ENCODE data around the gene RSAD2.
"Not testable (repeated sequence)": the region's sequence is repeated elsewhere in the genome, so short reads cannot be mapped to it uniquely, and the experiment has no call there.

RSAD2 gene

DNA sequence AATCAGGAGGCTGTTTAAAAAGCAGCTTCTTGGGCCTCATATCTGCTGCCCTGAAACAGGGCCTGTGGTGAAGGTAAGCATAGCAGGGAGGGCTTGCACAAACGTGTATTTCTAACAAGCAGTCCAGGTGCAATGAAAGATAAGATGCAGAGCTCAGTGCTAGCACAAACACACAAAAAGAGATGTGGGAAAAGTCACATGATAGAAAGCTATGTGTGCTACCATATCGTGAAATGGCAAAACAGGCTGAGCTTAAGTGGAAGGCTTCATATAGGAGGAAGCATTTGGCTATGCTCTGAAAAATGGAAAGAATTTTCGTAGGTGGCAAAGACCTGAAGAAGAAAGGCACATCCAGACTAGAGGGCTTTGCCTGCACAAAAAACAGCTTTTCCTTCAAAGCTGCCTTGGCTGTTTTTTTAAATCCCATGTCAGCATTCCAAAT lies 10.2 kb downstream of the RSAD2 start:
- no peaks in the 10 kb centered on the region for H3K36me3 ChIP-seq (ENCODE audit: control insufficient read depth, insufficient read depth, low read length)
- no peaks in the 10 kb centered on the region for H3K27me3 ChIP-seq (ENCODE audit: control insufficient read depth, insufficient read depth, low read length)
- no peaks in the 10 kb centered on the region for H3K9me3 ChIP-seq (ENCODE audit: control insufficient read depth, low read length)
- H3K4me3 ChIP-seq (ENCODE audit: low read length), result no peak overlapping the region
- no peak overlapping the region for H3K9ac ChIP-seq (ENCODE audit: low read length)
- no peaks in the 10 kb centered on the region for H3K4me1 ChIP-seq (ENCODE audit: control insufficient read depth, insufficient read depth, low read length)

DNA sequence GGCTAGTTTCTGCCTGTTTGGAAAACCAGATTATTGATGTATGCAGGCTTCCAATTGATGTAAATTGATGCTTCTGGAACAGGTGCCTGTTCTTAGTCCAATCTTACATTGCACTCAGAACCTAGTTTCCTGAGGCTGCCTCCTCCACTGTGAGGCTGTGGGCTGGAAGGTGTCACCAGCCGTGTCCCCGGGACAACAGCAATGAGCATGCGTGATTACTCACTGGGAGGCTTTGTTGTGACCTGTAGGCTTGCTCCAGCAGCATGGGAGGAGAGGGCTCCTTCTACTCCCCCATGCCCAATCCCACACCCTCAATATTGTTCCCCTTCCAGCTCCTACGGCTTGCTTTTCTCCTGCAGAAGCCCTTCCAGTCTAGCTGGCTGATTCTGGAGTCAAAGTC lies 11.1 kb downstream of the RSAD2 start:
- Histone ChIP-seq H3K36me3 (ENCODE audit: control insufficient read depth, insufficient read depth, low read length) (no peaks in the 10 kb centered on the region), H3K9me3 (ENCODE audit: control insufficient read depth, low read length) (no peaks in the 10 kb centered on the region), H3K9ac (ENCODE audit: low read length) (no peak overlapping the region), H3K4me3 (ENCODE audit: low read length) (no peak overlapping the region), H3K27me3 (ENCODE audit: control insufficient read depth, insufficient read depth, low read length) (no peaks in the 10 kb centered on the region), H3K4me1 (ENCODE audit: control insufficient read depth, insufficient read depth, low read length) (no peaks in the 10 kb centered on the region)

DNA sequence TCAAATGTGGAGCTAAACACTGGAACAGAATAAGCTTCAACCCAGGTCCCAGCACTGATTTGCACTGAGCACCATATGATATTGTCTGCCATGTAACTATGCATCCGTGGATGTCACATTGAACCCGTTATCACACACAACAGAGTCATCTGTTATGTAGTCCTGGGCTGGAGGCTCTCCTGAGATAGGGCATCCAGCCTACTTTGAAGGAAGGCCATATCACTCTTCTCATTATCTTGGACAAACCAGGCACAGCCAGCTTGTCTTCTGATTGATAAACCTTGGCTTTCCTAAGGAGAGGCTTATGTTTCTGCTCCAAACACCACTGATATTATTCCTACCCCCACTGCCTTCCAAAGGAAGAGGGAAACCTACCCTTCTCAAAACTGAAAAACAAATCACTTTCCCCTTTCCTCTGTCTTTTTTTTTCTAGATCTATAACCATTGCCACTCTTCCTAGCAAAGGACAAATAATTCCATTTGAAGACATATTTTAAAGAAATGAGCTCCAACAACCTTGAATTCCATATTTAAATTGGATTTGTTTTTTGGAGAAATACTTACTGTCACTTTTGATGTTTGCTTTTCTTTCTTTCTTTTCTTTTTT lies 16.4 kb downstream of the RSAD2 start:
- Histone ChIP-seq H3K4me1 (ENCODE audit: control insufficient read depth, insufficient read depth, low read length) (no peaks in the 10 kb centered on the region), H3K36me3 (ENCODE audit: control insufficient read depth, insufficient read depth, low read length) (no peaks in the 10 kb centered on the region), H3K4me3 (ENCODE audit: low read length) (no peak overlapping the region), H3K9me3 (ENCODE audit: control insufficient read depth, low read length) (no peaks in the 10 kb centered on the region), H3K9ac (ENCODE audit: low read length) (no peak overlapping the region), H3K27me3 (ENCODE audit: control insufficient read depth, insufficient read depth, low read length) (no peaks in the 10 kb centered on the region)

DNA sequence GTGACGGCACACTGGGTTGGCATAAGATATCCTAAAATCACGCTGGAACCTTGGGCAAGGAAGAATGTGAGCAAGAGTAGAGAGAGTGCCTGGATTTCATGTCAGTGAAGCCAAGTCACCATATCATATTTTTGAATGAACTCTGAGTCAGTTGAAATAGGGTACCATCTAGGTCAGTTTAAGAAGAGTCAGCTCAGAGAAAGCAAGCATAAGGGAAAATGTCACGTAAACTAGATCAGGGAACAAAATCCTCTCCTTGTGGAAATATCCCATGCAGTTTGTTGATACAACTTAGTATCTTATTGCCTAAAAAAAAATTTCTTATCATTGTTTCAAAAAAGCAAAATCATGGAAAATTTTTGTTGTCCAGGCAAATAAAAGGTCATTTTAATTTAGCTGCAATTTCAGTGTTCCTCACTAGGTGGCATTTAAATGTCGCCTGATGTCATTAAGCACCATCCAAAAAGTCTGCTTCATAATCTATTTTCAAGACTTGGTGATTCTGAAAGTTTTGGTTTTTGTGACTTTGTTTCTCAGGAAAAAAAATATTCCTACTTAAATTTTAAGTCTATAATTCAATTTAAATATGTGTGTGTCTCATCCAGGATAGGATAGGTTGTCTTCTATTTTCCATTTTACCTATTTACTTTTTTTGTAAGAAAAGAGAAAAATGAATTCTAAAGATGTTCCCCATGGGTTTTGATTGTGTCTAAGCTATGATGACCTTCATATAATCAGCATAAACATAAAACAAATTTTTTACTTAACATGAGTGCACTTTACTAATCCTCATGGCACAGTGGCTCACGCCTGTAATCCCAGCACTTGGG lies 19.6 kb downstream of the RSAD2 start:
- H3K4me3 ChIP-seq (ENCODE audit: low read length), result no peak overlapping the region
- no peaks in the 10 kb centered on the region for H3K4me1 ChIP-seq (ENCODE audit: control insufficient read depth, insufficient read depth, low read length)
- H3K9me3 ChIP-seq (ENCODE audit: control insufficient read depth, low read length), result no peaks in the 10 kb centered on the region
- no peaks in the 10 kb centered on the region for H3K27me3 ChIP-seq (ENCODE audit: control insufficient read depth, insufficient read depth, low read length)
- H3K36me3 ChIP-seq (ENCODE audit: control insufficient read depth, insufficient read depth, low read length), result no peaks in the 10 kb centered on the region
- no peak overlapping the region for H3K9ac ChIP-seq (ENCODE audit: low read length)

DNA sequence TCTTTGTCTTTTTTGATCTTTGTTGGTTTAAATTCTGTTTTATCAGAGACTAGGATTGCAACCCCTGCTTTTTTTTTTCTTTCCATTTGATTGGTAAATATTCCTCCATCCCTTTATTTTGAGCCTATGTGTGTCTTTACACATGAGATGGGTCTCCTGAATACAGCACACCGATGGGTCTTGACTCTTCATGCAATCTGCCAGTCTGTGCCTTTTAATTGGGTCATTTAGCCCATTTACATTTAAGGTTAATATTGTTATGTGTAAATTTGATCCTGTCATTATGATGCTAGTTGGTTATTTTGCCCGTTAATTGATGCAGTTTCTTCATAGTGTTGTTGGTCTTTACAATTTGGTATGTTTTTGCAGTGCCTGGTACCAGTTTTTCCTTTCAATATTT lies 25.0 kb downstream of the RSAD2 start:
- not testable (repeated sequence) for H3K27me3 ChIP-seq (ENCODE audit: control insufficient read depth, insufficient read depth, low read length); H3K4me1 ChIP-seq (ENCODE audit: control insufficient read depth, insufficient read depth, low read length); H3K36me3 ChIP-seq (ENCODE audit: control insufficient read depth, insufficient read depth, low read length); H3K4me3 ChIP-seq (ENCODE audit: low read length); H3K9ac ChIP-seq (ENCODE audit: low read length); H3K9me3 ChIP-seq (ENCODE audit: control insufficient read depth, low read length)

DNA sequence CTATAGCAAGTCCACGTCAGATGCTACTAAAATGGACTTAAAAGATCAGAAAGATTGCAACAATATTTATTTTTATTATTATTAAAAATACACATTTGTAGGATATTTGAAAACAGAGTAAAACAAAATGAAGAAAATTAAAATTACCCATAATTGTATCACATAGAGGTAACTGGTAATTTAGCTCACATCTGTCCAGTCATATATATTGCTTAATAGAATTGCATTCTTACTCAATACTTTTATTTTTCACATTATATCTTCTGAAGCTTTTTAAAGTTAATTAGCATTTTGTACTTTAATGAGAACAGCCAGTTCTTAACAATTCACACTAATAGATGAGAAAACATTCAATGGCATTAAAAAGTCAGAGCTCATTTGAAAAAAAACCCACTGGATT lies 28.1 kb downstream of the RSAD2 start:
- Histone ChIP-seq H3K9ac (ENCODE audit: low read length) (no peak overlapping the region), H3K36me3 (ENCODE audit: control insufficient read depth, insufficient read depth, low read length) (no peaks in the 10 kb centered on the region), H3K27me3 (ENCODE audit: control insufficient read depth, insufficient read depth, low read length) (no peaks in the 10 kb centered on the region), H3K4me3 (ENCODE audit: low read length) (no peak overlapping the region), H3K9me3 (ENCODE audit: control insufficient read depth, low read length) (no peaks in the 10 kb centered on the region), H3K4me1 (ENCODE audit: control insufficient read depth, insufficient read depth, low read length) (no peaks in the 10 kb centered on the region)

DNA sequence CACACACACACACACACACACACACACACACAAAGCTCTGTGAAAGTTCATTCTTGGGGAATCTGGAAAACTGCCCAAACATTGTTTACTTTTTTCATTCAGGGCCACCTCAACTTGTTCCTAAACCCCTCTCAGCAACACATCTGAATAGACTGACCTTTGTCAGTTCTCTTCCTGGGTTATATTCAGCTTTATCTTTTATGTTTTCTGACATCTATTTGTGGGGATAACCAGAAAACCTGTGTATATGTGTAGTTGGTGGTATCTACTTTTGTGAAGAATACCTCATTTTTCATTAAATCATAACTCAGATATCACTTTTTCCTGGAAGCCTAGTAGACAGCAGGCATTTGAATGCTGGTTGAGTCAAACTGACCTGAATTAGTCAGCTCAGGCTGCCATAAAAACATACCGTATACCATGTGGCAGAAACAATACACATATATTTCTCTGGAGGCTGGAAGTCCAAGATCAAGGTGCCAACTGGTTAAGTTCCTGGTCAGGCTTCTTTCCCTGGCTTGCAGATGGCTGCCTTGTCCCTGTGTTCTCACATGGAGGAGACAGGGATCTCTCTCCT lies 28.7 kb downstream of the RSAD2 start:
- Histone ChIP-seq H3K27me3 (ENCODE audit: control insufficient read depth, insufficient read depth, low read length) (peaks cover 4% of the 10 kb centered on the region), H3K9ac (ENCODE audit: low read length) (no peak overlapping the region), H3K9me3 (ENCODE audit: control insufficient read depth, low read length) (no peaks in the 10 kb centered on the region), H3K4me1 (ENCODE audit: control insufficient read depth, insufficient read depth, low read length) (no peaks in the 10 kb centered on the region), H3K36me3 (ENCODE audit: control insufficient read depth, insufficient read depth, low read length) (no peaks in the 10 kb centered on the region), H3K4me3 (ENCODE audit: low read length) (no peak overlapping the region)

DNA sequence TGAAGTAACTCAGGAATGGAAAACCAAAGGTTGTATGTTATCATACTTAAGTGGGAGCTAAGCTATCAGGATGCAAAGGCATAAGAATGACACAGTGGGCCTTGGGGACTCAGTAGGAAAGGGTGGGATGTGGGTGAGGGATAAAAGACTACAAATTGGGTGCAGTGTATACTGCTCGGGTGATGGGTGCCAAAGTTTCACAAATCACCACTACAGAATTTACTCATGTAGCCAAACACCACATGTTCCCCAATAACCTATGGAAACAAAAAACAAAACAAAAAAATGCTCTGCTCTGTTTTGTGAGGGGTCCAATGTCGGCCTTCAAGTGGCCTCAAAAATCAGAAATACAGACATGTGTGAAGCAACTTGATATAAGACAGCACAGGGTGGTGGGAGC lies 30.7 kb downstream of the RSAD2 start:
- Histone ChIP-seq H3K4me3 (ENCODE audit: low read length) (no peak overlapping the region), H3K36me3 (ENCODE audit: control insufficient read depth, insufficient read depth, low read length) (no peaks in the 10 kb centered on the region), H3K9me3 (ENCODE audit: control insufficient read depth, low read length) (no peaks in the 10 kb centered on the region), H3K4me1 (ENCODE audit: control insufficient read depth, insufficient read depth, low read length) (no peaks in the 10 kb centered on the region), H3K9ac (ENCODE audit: low read length) (no peak overlapping the region), H3K27me3 (ENCODE audit: control insufficient read depth, insufficient read depth, low read length) (peaks cover 5% of the 10 kb centered on the region)

DNA sequence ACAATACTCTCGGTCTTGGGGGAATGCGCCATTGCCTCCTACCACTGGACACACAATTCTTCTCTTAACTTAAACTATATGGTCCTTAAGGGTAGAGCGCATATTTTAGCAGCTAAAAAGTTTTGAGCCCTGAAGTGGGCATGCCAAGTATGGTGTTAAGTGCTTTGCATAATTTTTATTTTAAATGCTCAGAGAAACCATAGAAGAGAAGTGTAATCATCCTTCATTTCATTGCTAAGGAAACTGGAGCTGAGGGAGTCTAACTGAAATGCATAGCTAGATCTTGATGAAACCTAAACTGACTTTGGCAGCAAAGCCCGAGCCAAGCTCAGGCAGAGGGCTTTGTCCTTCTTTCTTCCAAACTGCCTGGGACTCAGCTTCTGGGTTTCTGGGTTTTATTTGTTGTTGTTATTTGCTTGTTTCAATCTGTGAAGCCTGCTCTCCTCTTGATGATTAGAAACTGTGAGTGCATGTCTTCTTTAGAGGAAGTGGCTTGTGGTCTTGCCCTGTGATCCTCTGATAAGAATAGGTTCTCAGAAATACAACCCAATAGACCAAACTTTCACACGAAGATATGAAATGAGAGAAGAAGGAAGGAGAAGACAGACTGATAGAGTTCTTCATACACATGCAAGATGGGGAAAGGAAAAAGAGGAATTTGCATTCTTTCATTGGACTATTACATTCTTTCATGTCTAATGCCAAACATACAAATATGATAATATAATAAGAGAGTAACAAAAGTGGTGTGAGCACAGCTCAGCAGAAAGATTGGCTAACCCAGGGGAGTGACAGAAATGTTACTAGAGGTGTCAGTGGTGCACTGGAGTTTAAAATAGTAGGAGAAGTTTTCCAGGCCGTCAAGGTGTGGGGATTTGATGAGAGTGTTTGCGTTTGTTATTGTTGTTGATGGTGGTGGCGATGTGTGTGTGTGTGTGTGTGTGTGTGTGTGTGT lies 32.1 kb downstream of the RSAD2 start:
- H3K9me3 ChIP-seq (ENCODE audit: control insufficient read depth, low read length), result no peaks in the 10 kb centered on the region
- no peak overlapping the region for H3K4me3 ChIP-seq (ENCODE audit: low read length)
- no peak overlapping the region for H3K9ac ChIP-seq (ENCODE audit: low read length)
- H3K36me3 ChIP-seq (ENCODE audit: control insufficient read depth, insufficient read depth, low read length), result no peaks in the 10 kb centered on the region
- H3K4me1 ChIP-seq (ENCODE audit: control insufficient read depth, insufficient read depth, low read length), result no peaks in the 10 kb centered on the region
- H3K27me3 ChIP-seq (ENCODE audit: control insufficient read depth, insufficient read depth, low read length), result peaks cover 5% of the 10 kb centered on the region

DNA sequence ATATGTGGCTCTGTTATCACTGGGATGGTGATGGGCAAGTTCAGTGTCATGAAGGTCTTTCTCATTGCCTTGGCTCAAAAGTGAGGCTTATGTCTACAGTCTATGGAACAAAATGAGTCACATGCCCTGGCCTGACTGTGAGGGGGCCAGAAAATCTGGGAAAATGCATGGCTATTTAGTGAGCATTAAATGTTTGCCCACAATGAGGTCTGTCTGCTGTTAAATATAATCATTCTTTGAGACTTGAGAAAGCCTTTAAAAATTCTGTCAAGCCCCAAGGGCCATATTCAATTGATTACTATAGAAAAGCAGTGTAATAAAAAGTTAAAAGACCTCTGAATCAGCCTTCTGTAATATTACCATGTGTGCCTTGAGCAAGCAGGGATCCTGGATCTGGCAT lies 34.1 kb downstream of the RSAD2 start:
- Histone ChIP-seq H3K9ac (ENCODE audit: low read length) (no peak overlapping the region), H3K27me3 (ENCODE audit: control insufficient read depth, insufficient read depth, low read length) (peaks cover 5% of the 10 kb centered on the region), H3K4me1 (ENCODE audit: control insufficient read depth, insufficient read depth, low read length) (no peaks in the 10 kb centered on the region), H3K4me3 (ENCODE audit: low read length) (no peak overlapping the region), H3K36me3 (ENCODE audit: control insufficient read depth, insufficient read depth, low read length) (no peaks in the 10 kb centered on the region), H3K9me3 (ENCODE audit: control insufficient read depth, low read length) (no peaks in the 10 kb centered on the region)

DNA sequence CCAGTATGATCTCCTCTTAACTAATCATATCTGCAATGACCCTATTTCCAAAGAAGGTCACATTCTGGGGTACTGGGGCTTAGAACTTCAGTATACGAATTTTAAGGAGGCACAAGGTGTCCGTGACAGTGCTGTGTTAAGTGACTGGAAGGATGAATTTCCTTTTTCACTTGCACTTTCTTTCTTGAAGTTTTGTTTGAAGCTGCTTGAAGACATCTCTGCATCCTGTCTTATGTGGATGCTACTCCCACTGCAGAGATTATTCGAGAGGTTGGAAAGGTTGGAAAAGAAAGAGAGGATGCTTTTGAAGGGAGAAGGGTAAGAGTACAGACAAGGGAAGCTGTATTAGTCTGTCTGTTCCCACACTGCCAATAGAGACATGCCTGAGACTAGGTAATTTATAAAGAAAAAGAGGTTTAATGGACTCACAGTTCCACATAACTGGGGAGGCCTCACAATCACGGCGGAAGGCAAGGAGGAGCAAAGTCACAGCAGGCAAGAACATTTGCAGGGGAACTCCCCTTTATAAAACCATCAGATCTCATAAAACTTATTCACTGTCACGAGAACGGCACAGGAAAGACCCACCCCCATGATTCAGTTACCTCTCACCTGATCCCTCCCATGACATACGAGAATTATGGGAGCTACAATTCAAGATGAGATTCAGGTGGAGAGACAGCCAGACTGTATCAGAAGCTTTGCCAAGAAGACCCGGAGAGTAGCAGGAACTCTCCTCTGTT lies 36.0 kb downstream of the RSAD2 start:
- Histone ChIP-seq H3K27me3 (ENCODE audit: control insufficient read depth, insufficient read depth, low read length) (peaks cover 11% of the 10 kb centered on the region), H3K4me3 (ENCODE audit: low read length) (no peak overlapping the region), H3K4me1 (ENCODE audit: control insufficient read depth, insufficient read depth, low read length) (no peaks in the 10 kb centered on the region), H3K36me3 (ENCODE audit: control insufficient read depth, insufficient read depth, low read length) (no peaks in the 10 kb centered on the region), H3K9ac (ENCODE audit: low read length) (no peak overlapping the region), H3K9me3 (ENCODE audit: control insufficient read depth, low read length) (no peaks in the 10 kb centered on the region)

Measured in mucosa of stomach (tissue), 1 donor.